ENCODE measurements around the gene FIBIN.

- TF ChIP-seq CTCF (IDR thresholded peaks at IDR 0.05; ENCODE audit: low read depth, low read length, missing input control) = peak; percentile 3
- TF ChIP-seq SP1 (IDR thresholded peaks at IDR 0.05) = no peak
- TF ChIP-seq ZBTB33 (IDR thresholded peaks at IDR 0.05) = no peak
- no peak for TF ChIP-seq HNF4A (conservative IDR thresholded peaks at IDR 0.05)
These were observed 751 bp downstream of the FIBIN start for GRCh38 chr11:26994631-26995095.

Measured in liver (tissue), 3 donors.